GM23338 (cell line): ENCODE results near the gene KRT3.

Experiments used
- CREB1 ChIP-seq: fragments of 250-450 bp; sonication (Bioruptor Pico); IDR thresholded peaks from 2 replicates; pipeline ENCODE4 v1.5.0; 2020; ENCODE audit warnings: low read depth, mild to moderate bottlenecking, moderate library complexity
- CTCF ChIP-seq, 2 experiments: fragments of 200-600 bp in 1 of 2; sonication (generic) in 1 of 2; conservative IDR thresholded peaks; 2 replicates each; pipeline versions ENCODE4 v1.5.1 to v1.6.1; 2016 to 2017; ENCODE audit warnings: antibody characterized with exemption in 2 of 2, low read depth in 2 of 2, mild to moderate bottlenecking in 2 of 2, moderate library complexity in 1 of 2
- ETS1 ChIP-seq: IDR thresholded peaks from 2 replicates; pipeline ENCODE4 v1.6.1; 2016; ENCODE audit warnings: antibody characterized with exemption
- EZH2 ChIP-seq: fragments of 200-600 bp; sonication (generic); IDR thresholded peaks from one replicate; pipeline ENCODE4 v1.8.0; 2017; ENCODE audit warnings: antibody characterized with exemption, mild to moderate bottlenecking, low read depth; ENCODE audit not compliant: unreplicated experiment
- EZH2phosphoT487 ChIP-seq: fragments of 200-600 bp; sonication (generic); IDR thresholded peaks from one replicate; pipeline ENCODE4 v1.8.1; 2018; ENCODE audit warnings: antibody characterized with exemption; ENCODE audit not compliant: unreplicated experiment
- JUNB ChIP-seq: IDR thresholded peaks from one replicate; pipeline ENCODE4 v1.6.1; 2016; ENCODE audit warnings: antibody characterized with exemption; ENCODE audit not compliant: unreplicated experiment
- NANOG ChIP-seq: IDR thresholded peaks from 2 replicates; pipeline ENCODE4 v1.6.1; 2016; ENCODE audit warnings: antibody characterized with exemption, borderline replicate concordance
- POLR2AphosphoS5 ChIP-seq: IDR thresholded peaks from 2 replicates; pipeline ENCODE4 v1.6.1; 2016; ENCODE audit warnings: antibody characterized with exemption, low read depth
- REST ChIP-seq: IDR thresholded peaks from one replicate; pipeline ENCODE4 v1.6.1; 2018; ENCODE audit warnings: antibody characterized with exemption; ENCODE audit not compliant: unreplicated experiment
- STAT1 ChIP-seq: IDR thresholded peaks from one replicate; pipeline ENCODE4 v1.6.1; 2016; ENCODE audit warnings: antibody characterized with exemption; ENCODE audit not compliant: unreplicated experiment
- ZNF331 ChIP-seq: fragments of 250-450 bp; sonication (Bioruptor Pico); IDR thresholded peaks from 2 replicates; pipeline ENCODE4 v1.5.0; 2020; ENCODE audit warnings: low read depth, mild to moderate bottlenecking, moderate library complexity

GRCh38 chr12:52823761-52824450, 28.0 kb upstream of the KRT3 start:
- TF ChIP-seq CTCF (conservative IDR thresholded peaks at IDR 0.05; ENCODE audit: low read depth in 2 of 2) (no peak), EZH2 (no peak), EZH2phosphoT487 (no peak), REST (no peak), POLR2AphosphoS5 (no peak), CREB1 (CRISPR knock-in tag) (no peak), NANOG (no peak), ZNF331 (CRISPR knock-in tag) (no peak), JUNB (no peak), STAT1 (no peak), ETS1 (no peak)
